GM19463 (cell line): ENCODE measurements around the gene ANXA3.

Source experiments
- ATAC-seq: cut with Tn5 transposase; IDR thresholded peaks from one replicate; pipeline ENCODE4 v1.9.1; 2021; ENCODE audit warnings: mild to moderate bottlenecking, moderate library complexity; ENCODE audit not compliant: unreplicated experiment

The ANXA3 gene

GRCh38 chr4:78640714-78641113 is 89.1 kb downstream of the ANXA3 start:
- no peak for ATAC-seq

GRCh38 chr4:78642934-78643333 is 91.4 kb downstream of the ANXA3 start:
- ATAC-seq = no peak

- no peak for ATAC-seq
These were observed 92.6 kb downstream of the ANXA3 start for GRCh38 chr4:78644063-78644691.

GRCh38 chr4:78644744-78645330 is 93.3 kb downstream of the ANXA3 start:
- ATAC-seq = peak; percentile 90

GRCh38 chr4:78645853-78646757 is 94.5 kb downstream of the ANXA3 start:
- ATAC-seq = peak; percentile 41

GRCh38 chr4:78647272-78647671 is 95.7 kb downstream of the ANXA3 start:
- ATAC-seq = no peak

- ATAC-seq = no peak
These were observed 97.2 kb downstream of the ANXA3 start for GRCh38 chr4:78648640-78649363.

GRCh38 chr4:78650106-78651024 is 98.8 kb downstream of the ANXA3 start:
- no peak for ATAC-seq

GRCh38 chr4:78651250-78651860 is 99.8 kb downstream of the ANXA3 start:
- ATAC-seq = no peak

- no peak for ATAC-seq
These were observed 100.8 kb downstream of the ANXA3 start for GRCh38 chr4:78652282-78652876.

- no peak for ATAC-seq
These were observed 102.1 kb downstream of the ANXA3 start for GRCh38 chr4:78653655-78654054.

- no peak for ATAC-seq
These were observed 103.2 kb downstream of the ANXA3 start for GRCh38 chr4:78654807-78655206.

GRCh38 chr4:78656968-78657445 is 105.4 kb downstream of the ANXA3 start:
- no peak for ATAC-seq

GRCh38 chr4:78659264-78659663 is 107.7 kb downstream of the ANXA3 start:
- ATAC-seq = no peak

GRCh38 chr4:78659665-78660064 is 108.1 kb downstream of the ANXA3 start:
- no peak for ATAC-seq
